Pancreas (tissue), 10 donors: ENCODE measurements around the gene NELFB. TPM values are rescaled to one million over a fixed set of nuclear protein-coding genes. Genes with fewer than 3 reads are reported as not detected.

Experiments
- ATAC-seq, 4 donors: fragments of 200-7000 bp; cut with Tn5 transposase; one replicate each; pipeline versions ENCODE4 v1.8.0 to v1.9.1; 2020; ENCODE audit warnings: mild to moderate bottlenecking in 4 of 4, moderate library complexity in 4 of 4
- DNase-seq, 6 donors: peaks; one replicate each; pipeline ENCODE4 v3.0.0-alpha.2; 2020
- FAIRE-seq: peaks from 2 replicates; lab custom pipeline; 2012; peaks lifted over from hg19 to GRCh38; lab: Jason Lieb, UNC
- H3K27ac ChIP-seq, 4 donors: fragments of 200-600 bp; sonication (generic); 1 replicate in 3 of 4; 2 replicates in 1 of 4; pipeline versions ENCODE4 v1.5.0 to v1.8.0; 2020
- H3K27me3 ChIP-seq, 4 donors: fragments of 200-600 bp; one replicate each; pipeline ENCODE4 v1.8.0; 2021
- H3K36me3 ChIP-seq, 3 donors: fragments of 200-600 bp; sonication (generic) in 1 of 3; one replicate each; pipeline versions ENCODE4 v1.5.0 to v1.8.0; 2020 to 2021
- H3K4me1 ChIP-seq, 3 donors: fragments of 200-600 bp; one replicate each; pipeline ENCODE4 v1.8.0; 2021
- H3K4me3 ChIP-seq, 4 donors: fragments of 200-600 bp; sonication (generic) in 2 of 4; one replicate each; pipeline versions ENCODE4 v1.5.0 to v1.8.0; 2020 to 2021
- H3K9me3 ChIP-seq, 4 donors: fragments of 200-600 bp; one replicate each; pipeline ENCODE4 v1.8.0; 2021
- WGBS, 2 donors: extraction: QIAGEN DNeasy Blood & Tissue Kit; methylation state at CpG; one replicate each; pipeline ENCODE4 v1.1.7; 2013; 5-methylcytosine and 5-hydroxymethylcytosine counted together
- intact Hi-C, 3 donors: fragments of 100-400 bp; cut with DNase I; formaldehyde crosslinking; loops; one replicate each; pipeline versions ENCODE4 v1.11.1 to v1.14.2; 2022
- polyA plus RNA-seq, 2 donors: library from polyadenylated mRNA; stranded (reverse); fragments of 200-250 nt; gene quantifications; one replicate each; pipeline ENCODE4 v1.2.3, GENCODE V29; 2013
- total RNA-seq, 6 donors: library from RNA; stranded (reverse); fragmentation: NEBNext Ultra II Directional in 4 of 6; extraction: Animal tissue kit (Norgen Biotek cat#: 25700) in 4 of 6; gene quantifications; one replicate each; pipeline versions ENCODE4 v1.2.1 to v1.2.4, GENCODE V29; 2021 to 2023
- TF ChIP-seq, protein P1 (sequence below), 4 donors: fragments of 200-600 bp; sonication (generic) in 3 of 4; IDR thresholded peaks; one replicate each; pipeline versions ENCODE4 v1.5.0 to v1.8.0; 2021; ENCODE audit warnings: antibody characterized with exemption in 4 of 4
- donor health status: healthy with polysubstance abuse.
- donor health status: DM: no; HTN: no; CAD: no; lungs with moderate emphysema.
- donor health status: DM: no; HTN: no; CAD: no.
- donor health status: control.
- donor health status: control.
- donor health status: Bipolar disorder and iron deficiency.
- donor health status: DM: yes; HTN: yes; CAD: no.
- donor health status: DM: no; HTN: no; CAD: no.
- donor health status: DM: no; HTN: no; CAD: no.
- donor health status: DM: yes; HTN: yes; CAD: no.

Gene NELFB
- total and polyA plus RNA-seq, 8 donors = 22.3 to 34.2 (median 29.5) TPM

DNA sequence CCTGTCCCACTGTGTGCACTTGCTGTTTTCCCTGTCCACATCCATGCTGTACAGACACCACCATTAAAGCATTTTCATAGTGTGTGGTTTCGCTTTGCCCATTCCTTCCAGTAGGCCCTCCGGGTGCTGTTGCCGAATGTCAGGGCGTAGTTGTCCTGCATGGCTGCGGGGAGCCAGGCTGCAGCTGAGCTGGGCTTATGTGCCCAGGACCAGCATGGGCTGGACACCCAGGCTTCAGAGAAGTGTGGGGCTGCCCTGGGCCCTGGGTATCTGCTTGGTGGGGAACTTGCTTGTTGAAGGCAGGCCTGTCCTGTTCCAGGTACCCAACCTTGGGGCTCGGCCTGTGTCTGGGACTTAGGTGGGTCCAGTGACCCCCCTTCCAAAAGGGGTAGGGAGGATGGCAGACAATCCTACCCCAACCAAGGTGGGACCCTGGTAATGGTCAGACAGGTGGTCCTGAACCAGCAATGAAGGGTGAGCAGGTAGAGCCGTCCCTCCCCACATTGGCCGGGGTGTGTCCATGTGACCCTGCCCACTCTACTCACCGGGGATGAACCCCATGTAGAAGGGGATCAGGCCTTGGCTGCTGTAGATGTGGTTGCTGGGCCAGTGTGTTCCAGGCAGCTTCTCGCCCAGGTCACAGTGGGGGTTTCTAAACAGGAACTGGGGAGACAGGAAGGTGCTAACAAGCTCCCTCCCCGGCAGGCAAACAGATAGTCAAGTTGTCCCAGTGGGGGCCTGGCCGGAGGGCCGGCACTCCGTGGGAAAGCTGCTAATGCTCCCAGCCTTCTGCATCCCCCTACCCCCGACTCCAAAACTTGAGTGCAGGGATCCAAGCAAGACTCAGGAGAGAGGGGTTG lies 11.3 kb upstream of the NELFB start:
- FAIRE-seq = no peak
- intact Hi-C loops = no loop called here
- Histone ChIP-seq H3K27me3 (no peaks in the 10 kb centered on the region), H3K9me3 (no peaks in the 10 kb centered on the region), H3K4me3 (peak overlapping the region in 2 of 4 donors; percentile 97), H3K36me3 (peaks cover 7 to 11% (median 8%) of the 10 kb centered on the region in 3 donors), H3K4me1 (peaks cover 0 to 23% (median 18%) of the 10 kb centered on the region in 3 donors), H3K27ac (no peak overlapping the region)
- peak in 3 of 6 donors; percentile 43 to 76 (median 50) for DNase-seq
- ATAC-seq = no peak
- 49 to 53% methylated on average over 15 of the region's 15 CpGs for WGBS, 2 donors
- TF ChIP-seq, protein P1, sequence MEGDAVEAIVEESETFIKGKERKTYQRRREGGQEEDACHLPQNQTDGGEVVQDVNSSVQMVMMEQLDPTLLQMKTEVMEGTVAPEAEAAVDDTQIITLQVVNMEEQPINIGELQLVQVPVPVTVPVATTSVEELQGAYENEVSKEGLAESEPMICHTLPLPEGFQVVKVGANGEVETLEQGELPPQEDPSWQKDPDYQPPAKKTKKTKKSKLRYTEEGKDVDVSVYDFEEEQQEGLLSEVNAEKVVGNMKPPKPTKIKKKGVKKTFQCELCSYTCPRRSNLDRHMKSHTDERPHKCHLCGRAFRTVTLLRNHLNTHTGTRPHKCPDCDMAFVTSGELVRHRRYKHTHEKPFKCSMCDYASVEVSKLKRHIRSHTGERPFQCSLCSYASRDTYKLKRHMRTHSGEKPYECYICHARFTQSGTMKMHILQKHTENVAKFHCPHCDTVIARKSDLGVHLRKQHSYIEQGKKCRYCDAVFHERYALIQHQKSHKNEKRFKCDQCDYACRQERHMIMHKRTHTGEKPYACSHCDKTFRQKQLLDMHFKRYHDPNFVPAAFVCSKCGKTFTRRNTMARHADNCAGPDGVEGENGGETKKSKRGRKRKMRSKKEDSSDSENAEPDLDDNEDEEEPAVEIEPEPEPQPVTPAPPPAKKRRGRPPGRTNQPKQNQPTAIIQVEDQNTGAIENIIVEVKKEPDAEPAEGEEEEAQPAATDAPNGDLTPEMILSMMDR (IDR thresholded peaks at IDR 0.05) = no peak

- H3K4me3 ChIP-seq = no peak overlapping the region
- DNase-seq (peak in 3 of 6 donors; percentile 47 to 74 (median 51)), ATAC-seq (no peak), FAIRE-seq (no peak)
- peaks cover 7 to 11% (median 8%) of the 10 kb centered on the region in 3 donors for H3K36me3 ChIP-seq
- intact Hi-C loops = no loop called here
- H3K9me3 ChIP-seq = no peaks in the 10 kb centered on the region
- no peak overlapping the region for H3K27ac ChIP-seq
- peaks cover 0 to 18% (median 14%) of the 10 kb centered on the region in 3 donors for H3K4me1 ChIP-seq
- TF ChIP-seq, protein P1 (IDR thresholded peaks at IDR 0.05) = no peak
- 74 to 82% methylated on average over 34 to 36 of the region's 36 CpGs for WGBS, 2 donors
- H3K27me3 ChIP-seq = no peaks in the 10 kb centered on the region
These were observed 10.4 kb upstream of the NELFB start for GRCh38 chr9:137244486-137245449.

- FAIRE-seq (no peak), DNase-seq (peak in 1 of 6 donors; percentile 70), ATAC-seq (no peak)
- TF ChIP-seq, protein P1 (IDR thresholded peaks at IDR 0.05) = no peak
- H3K4me3 ChIP-seq = no peak overlapping the region
- H3K36me3 ChIP-seq = peaks cover 7 to 11% (median 8%) of the 10 kb centered on the region in 3 donors
- H3K4me1 ChIP-seq = peaks cover 0 to 18% (median 14%) of the 10 kb centered on the region in 3 donors
- intact Hi-C loops = no loop called here
- H3K9me3 ChIP-seq = no peaks in the 10 kb centered on the region
- no peaks in the 10 kb centered on the region for H3K27me3 ChIP-seq
- 86 to 92% methylated on average over 25 of the region's 25 CpGs for WGBS, 2 donors
- H3K27ac ChIP-seq = no peak overlapping the region
These were observed 9.4 kb upstream of the NELFB start for GRCh38 chr9:137245450-137246421.

- Histone ChIP-seq H3K36me3 (peaks cover 7 to 11% (median 8%) of the 10 kb centered on the region in 3 donors), H3K27ac (no peak overlapping the region), H3K4me3 (no peak overlapping the region), H3K27me3 (no peaks in the 10 kb centered on the region), H3K9me3 (no peaks in the 10 kb centered on the region), H3K4me1 (peaks cover 0 to 18% (median 14%) of the 10 kb centered on the region in 3 donors)
- 80 to 87% methylated on average over 20 of the region's 20 CpGs for WGBS, 2 donors
- DNase-seq (no peak), ATAC-seq (no peak), FAIRE-seq (no peak)
- intact Hi-C loops = no loop called here
- TF ChIP-seq, protein P1 (IDR thresholded peaks at IDR 0.05) = no peak
These were observed 7.8 kb upstream of the NELFB start for GRCh38 chr9:137247135-137247915.
